K562 (cell line): ENCODE results near the gene GRIK3. TPM values are rescaled to one million over a fixed set of nuclear protein-coding genes. Genes with fewer than 3 reads are reported as not detected.

ENCODE experiments used
- ATAC-seq: fragments of 200-7000 bp; cut with Tn5 transposase; 3 replicates; pipeline ENCODE4 v1.9.1; 2020; ENCODE audit warnings: moderate library complexity
- BruUV-seq: library from RNA; stranded (reverse); fragments of 400-500 nt; replicated peaks from 2 replicates; lab custom pipeline; 2021; lab: Mats Ljungman, UMichigan
- CTCF ChIA-PET: fragments of 300-600 bp; formaldehyde crosslinking; extraction: SDS; loops from one replicate; lab custom pipeline; 2021; ENCODE audit warnings: low intra/inter-chr PET ratio; lab: Yijun Ruan, JAX
- POLR2A ChIA-PET: fragments of 300-600, 350-650 bp; sonication (Branson Sonifier 250); formaldehyde crosslinking; extraction: SDS; loops from one replicate; lab custom pipeline; 2021; ENCODE audit warnings: antibody characterized with exemption, inconsistent platforms; lab: Yijun Ruan, JAX
- DNase-seq, 4 experiments: peaks; one replicate each; pipeline versions ENCODE4 v3.0.0 to v3.0.0-alpha.2; 2011 to 2018; ENCODE audit warnings: low spot score in 3 of 4, mixed read lengths in 3 of 4; ENCODE audit errors: extremely low read depth in 1 of 4
- FAIRE-seq: peaks from 2 replicates; lab custom pipeline; 2011; peaks lifted over from hg19 to GRCh38; lab: Jason Lieb, UNC
- H2AFZ ChIP-seq: 2 replicates; pipeline ENCODE4 v1.6.0; 2011; ENCODE audit warnings: low read depth, low read length, control low read depth, inconsistent platforms
- H3K27ac ChIP-seq: fragments of 200-600 bp; 3 replicates; pipeline ENCODE4 v1.8.0; 2011; ENCODE audit warnings: low read depth, mild to moderate bottlenecking, control low read depth, inconsistent platforms, low read length, moderate library complexity, mixed read lengths; ENCODE audit errors: extremely low read depth
- H3K27me3 ChIP-seq, 2 experiments: fragments of 300-600 bp in 1 of 2; 2 replicates in 1 of 2; 3 replicates in 1 of 2; pipeline versions ENCODE4 v1.6.0 to v1.8.0; 2011; ENCODE audit warnings: inconsistent platforms in 2 of 2, low read length in 2 of 2, mild to moderate bottlenecking in 1 of 2, mixed read lengths in 1 of 2, moderate library complexity in 1 of 2; ENCODE audit not compliant: control insufficient read depth in 2 of 2, insufficient read depth in 2 of 2
- H3K36me3 ChIP-seq: fragments of 300-600 bp; 3 replicates; pipeline ENCODE4 v1.8.0; 2011; ENCODE audit warnings: mild to moderate bottlenecking, low read length, inconsistent platforms; ENCODE audit not compliant: control insufficient read depth, insufficient read depth
- H3K4me1 ChIP-seq, 2 experiments: fragments of 200-600 bp in 1 of 2; replicated peaks in 1 of 2; 2 replicates in 1 of 2; 3 replicates in 1 of 2; pipeline versions ENCODE4 v1.5.1 to v1.8.0; 2011; ENCODE audit warnings: inconsistent platforms in 2 of 2, low read length in 2 of 2, mild to moderate bottlenecking in 1 of 2, mixed read lengths in 1 of 2, moderate library complexity in 1 of 2; ENCODE audit not compliant: control insufficient read depth in 2 of 2, insufficient read depth in 2 of 2
- H3K4me2 ChIP-seq: 2 replicates; pipeline ENCODE4 v1.6.1; 2011; ENCODE audit warnings: low read length, control low read depth, inconsistent platforms, mixed read lengths; ENCODE audit not compliant: insufficient read depth
- H3K4me3 ChIP-seq: fragments of 200-600 bp; sonication (generic), shearing (Covaris generic); 2 replicates; pipeline ENCODE4 v1.5.1; 2016; ENCODE audit warnings: control low read depth, inconsistent platforms
- H3K79me2 ChIP-seq: fragments of 200-600 bp; 3 replicates; pipeline ENCODE4 v1.8.0; 2011; ENCODE audit warnings: low read length, inconsistent platforms; ENCODE audit not compliant: control insufficient read depth, insufficient read depth
- H3K9ac ChIP-seq, 2 experiments: 2 replicates each; pipeline versions ENCODE4 v1.6.0 to v1.6.1; 2011; ENCODE audit warnings: low read depth in 2 of 2, low read length in 2 of 2, control low read depth in 1 of 2, inconsistent platforms in 1 of 2, mild to moderate bottlenecking in 1 of 2, mixed read lengths in 1 of 2; ENCODE audit not compliant: insufficient read depth in 1 of 2
- H3K9me1 ChIP-seq: one replicate; pipeline ENCODE4 v1.6.0; 2011; ENCODE audit warnings: inconsistent platforms, mild to moderate bottlenecking, low read length, moderate library complexity; ENCODE audit not compliant: control insufficient read depth, insufficient read depth
- H3K9me3 ChIP-seq: replicated peaks from 2 replicates; pipeline ENCODE4 v1.5.1; 2011; ENCODE audit warnings: low read depth, low read length, inconsistent platforms; ENCODE audit not compliant: control insufficient read depth, insufficient read depth
- H4K20me1 ChIP-seq: replicated peaks from 2 replicates; pipeline ENCODE4 v1.6.1; 2011; ENCODE audit warnings: low read length, inconsistent platforms, mixed read lengths; ENCODE audit not compliant: control insufficient read depth, insufficient read depth
- TFE3 ChIP-seq: fragments of 450-650 bp; formaldehyde crosslinking; IDR thresholded peaks from 2 replicates; pipeline ENCODE4 v1.4.0; 2020; ENCODE audit warnings: mild to moderate bottlenecking, mixed read lengths
- ZNF24 ChIP-seq: fragments of 450-650 bp; IDR thresholded peaks from 2 replicates; pipeline ENCODE4 v1.6.1; 2016
- ZNF592 ChIP-seq: fragments of 450-650 bp; IDR thresholded peaks from 2 replicates; pipeline ENCODE4 v1.6.1; 2017; ENCODE audit warnings: antibody characterized with exemption, mild to moderate bottlenecking
- WGBS: fragments of 100-300 bp; shearing (Covaris generic); methylation state at CpG from one replicate; pipeline ENCODE4 v1.1.6; 2016; ENCODE audit warnings: low coverage, mixed read lengths; ENCODE audit not compliant: insufficient coverage; ENCODE audit errors: missing lambda C conversion rate; 5-methylcytosine and 5-hydroxymethylcytosine counted together
- in situ Hi-C: fragments of 300-500 bp; cut with MboI; formaldehyde crosslinking; loops from 4 replicates; pipeline ENCODE4 v1.15.0; 2018; ENCODE audit warnings: inconsistent platforms, mixed read lengths
- intact Hi-C: fragments of 100-400 bp; cut with micrococcal nuclease; formaldehyde crosslinking; loops from 2 replicates; pipeline ENCODE4 v1.14.2; 2022
- polyA plus RNA-seq, 8 experiments: library from polyadenylated mRNA; depleted of rRNA in 4 of 8; stranded (reverse) in 5 of 8; unstranded in 3 of 8; fragments of >200 nt; fragmentation: Nextera tagmentation in 2 of 8; fragmentation: Illumina TruSeq in 1 of 8; extraction: Ambion mirVana in 2 of 8; extraction: Trizol in 1 of 8; gene quantifications; 2 replicates each; pipeline versions ENCODE4 v1.2.1 to v1.2.3, GENCODE V29; 2011 to 2014; ENCODE audit warnings: inconsistent platforms in 1 of 8, missing spikeins in 1 of 8
- total RNA-seq, 7 experiments: library from RNA; depleted of rRNA in 6 of 7; stranded (reverse); fragments of >200 nt in 6 of 7; fragmentation: Illumina TruSeq in 2 of 7; extraction: Trizol in 2 of 7; gene quantifications; 2 replicates each; pipeline versions ENCODE4 v1.2.1 to v1.2.3, GENCODE V29; 2011 to 2021; ENCODE audit warnings: low replicate concordance in 1 of 7

The GRIK3 gene
- total and polyA plus RNA-seq, 9 of the 15 experiments (the other 6 are each of a cell fraction or from before 2014, with no cell fraction given) = not detected

GRCh38 chr1:36772647-36773495 lies 261.4 kb downstream of the GRIK3 start:
- FAIRE-seq (no peak), DNase-seq (no peak), ATAC-seq (no peak; the same call in 2 of the 3 replicates)
- intact Hi-C loops = no loop called here
- peaks cover 14 to 73% of the 10 kb centered on the region in 2 experiments; a peak in 3 of 5 replicates for H3K27me3 ChIP-seq
- no peaks in the 10 kb centered on the region for H3K9me3 ChIP-seq
- CTCF ChIA-PET = no interaction called here
- no peak overlapping the region for H3K4me3 ChIP-seq
- in situ Hi-C loops = no loop called here
- no peaks in the 10 kb centered on the region for H3K4me1 ChIP-seq
- no peak overlapping the region; a peak in 1 of 4 replicates for H3K9ac ChIP-seq
- TF ChIP-seq ZNF24 = no peak
- peak; percentile 61 for TF ChIP-seq TFE3
- TF ChIP-seq ZNF592 = no peak
- WGBS = 2% methylated on average over 8 of the region's 8 CpGs
- no peak overlapping the region for H3K27ac ChIP-seq
- H3K4me2 ChIP-seq = no peak overlapping the region
- H3K36me3 ChIP-seq = no peaks in the 10 kb centered on the region
- POLR2A ChIA-PET = interaction anchor here (0.9 kb wide), 1 partner anchor 9 kb away, joined by 3 read pairs; no protein-coding TSS in a partner anchor
- 0 out of 2 replicates have a peak, but pooled peaks cover 7% of the 10 kb centered on the region for H4K20me1 ChIP-seq
- H2AFZ ChIP-seq = no peak overlapping the region
- H3K79me2 ChIP-seq = no peaks in the 10 kb centered on the region
- no TSS peak for BruUV-seq
- H3K9me1 ChIP-seq = no peaks in the 10 kb centered on the region
